ENCODE data around the gene OR2A25. TPM values are rescaled to one million over a fixed set of nuclear protein-coding genes. Genes with fewer than 3 reads are reported as not detected.

Gene OR2A25, protein sequence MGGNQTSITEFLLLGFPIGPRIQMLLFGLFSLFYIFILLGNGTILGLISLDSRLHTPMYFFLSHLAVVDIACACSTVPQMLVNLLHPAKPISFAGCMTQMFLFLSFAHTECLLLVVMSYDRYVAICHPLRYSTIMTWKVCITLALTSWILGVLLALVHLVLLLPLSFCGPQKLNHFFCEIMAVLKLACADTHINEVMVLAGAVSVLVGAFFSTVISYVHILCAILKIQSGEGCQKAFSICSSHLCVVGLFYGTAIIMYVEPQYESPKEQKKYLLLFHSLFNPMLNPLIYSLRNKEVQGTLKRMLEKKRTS
- total RNA-seq (2013), result not detected
- polyA plus RNA-seq (not detected), polyA minus RNA-seq (not detected in 2 replicates), total RNA-seq (0 to 0.30 (median 0) reads per million in 11 experiments)

DNA sequence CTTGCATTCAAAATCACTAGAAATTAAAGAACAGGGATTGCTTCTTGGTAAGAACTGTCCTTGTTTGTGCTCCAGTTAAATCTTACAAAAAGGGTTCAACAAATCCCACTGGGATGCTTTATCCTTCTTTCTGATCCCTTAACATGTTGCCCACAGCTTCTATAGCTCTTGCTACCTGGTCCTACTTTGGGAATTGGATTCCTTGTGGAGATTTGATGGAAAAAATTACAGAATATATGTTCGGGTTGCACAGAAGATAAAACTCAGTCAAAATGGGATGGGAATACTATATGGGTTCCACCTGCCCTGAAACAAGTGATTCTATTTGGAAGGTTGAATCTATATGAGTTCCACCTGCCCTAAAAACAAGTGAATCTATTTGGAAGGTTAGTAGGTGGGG lies at the start of gene OR2A25:
Gene OR2A25 (plus strand): TSS at position 301 of the 400 bp plus-strand sequence. CDS start 4,409 bp downstream, outside the sequence.
- no peak within 1 kb of the TSS for H3K9ac ChIP-seq (ENCODE audit: insufficient read depth, low read length, poor library complexity, severe bottlenecking)
- H3K27ac ChIP-seq (ENCODE audit: low read depth in 1 of 2, low read length in 2 of 2), result no peak within 1 kb of the TSS
- no peak within 1 kb of the TSS for H3K4me3 ChIP-seq (replicated peaks in 1 of 3; ENCODE audit: low read depth in 2 of 3, low read length in 3 of 3)
- Mint-ChIP-seq H3K4me3 (no peak within 1 kb of the TSS), H3K27me3 (ENCODE audit: low read depth in 3 of 3) (no peaks in the 10 kb centered on the region), H3K4me1 (no peaks in the 10 kb centered on the region), H3K27ac (no peak within 1 kb of the TSS), H3K36me3 (no peaks in the 10 kb centered on the region), H3K9me3 (peaks cover 0 to 4% (median 1%) of the 10 kb centered on the region in 7 donors)
- H3K9me3 ChIP-seq (replicated peaks in 1 of 2; ENCODE audit: control insufficient read depth in 1 of 2, insufficient read depth in 1 of 2, low read length in 2 of 2), result no peaks in the 10 kb centered on the region
- WGBS (ENCODE audit: insufficient coverage), result 82% methylated on average over 1 of the region's 1 CpG
- no peaks in the 10 kb centered on the region for H3K4me1 ChIP-seq (ENCODE audit: control insufficient read depth in 1 of 2, insufficient read depth in 2 of 2, low read length in 2 of 2)
- no peak for DNase-seq
- H4K20me1 ChIP-seq (ENCODE audit: insufficient read depth, low read length), result no peaks in the 10 kb centered on the region
- H2AFZ ChIP-seq (ENCODE audit: insufficient read depth, low read depth, low read length, poor library complexity, severe bottlenecking), result no peak within 1 kb of the TSS
- TF ChIP-seq, protein P1, sequence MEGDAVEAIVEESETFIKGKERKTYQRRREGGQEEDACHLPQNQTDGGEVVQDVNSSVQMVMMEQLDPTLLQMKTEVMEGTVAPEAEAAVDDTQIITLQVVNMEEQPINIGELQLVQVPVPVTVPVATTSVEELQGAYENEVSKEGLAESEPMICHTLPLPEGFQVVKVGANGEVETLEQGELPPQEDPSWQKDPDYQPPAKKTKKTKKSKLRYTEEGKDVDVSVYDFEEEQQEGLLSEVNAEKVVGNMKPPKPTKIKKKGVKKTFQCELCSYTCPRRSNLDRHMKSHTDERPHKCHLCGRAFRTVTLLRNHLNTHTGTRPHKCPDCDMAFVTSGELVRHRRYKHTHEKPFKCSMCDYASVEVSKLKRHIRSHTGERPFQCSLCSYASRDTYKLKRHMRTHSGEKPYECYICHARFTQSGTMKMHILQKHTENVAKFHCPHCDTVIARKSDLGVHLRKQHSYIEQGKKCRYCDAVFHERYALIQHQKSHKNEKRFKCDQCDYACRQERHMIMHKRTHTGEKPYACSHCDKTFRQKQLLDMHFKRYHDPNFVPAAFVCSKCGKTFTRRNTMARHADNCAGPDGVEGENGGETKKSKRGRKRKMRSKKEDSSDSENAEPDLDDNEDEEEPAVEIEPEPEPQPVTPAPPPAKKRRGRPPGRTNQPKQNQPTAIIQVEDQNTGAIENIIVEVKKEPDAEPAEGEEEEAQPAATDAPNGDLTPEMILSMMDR (IDR thresholded peaks at IDR 0.05), result no peak
- no peak within 1 kb of the TSS for H3K4me2 ChIP-seq (replicated peaks; ENCODE audit: extremely low read depth, low read length, poor library complexity, severe bottlenecking)
- no peaks in the 10 kb centered on the region for H3K27me3 ChIP-seq (ENCODE audit: control insufficient read depth in 2 of 2, insufficient read depth in 2 of 2, low read length in 2 of 2)
- intact Hi-C loops (cut with micrococcal nuclease), result no loop called here
- no peaks in the 10 kb centered on the region for H3K36me3 ChIP-seq (replicated peaks in 1 of 2; ENCODE audit: control insufficient read depth in 1 of 2, insufficient read depth in 2 of 2, low read length in 2 of 2)
- H3K79me2 ChIP-seq (ENCODE audit: insufficient read depth, low read length), result no peaks in the 10 kb centered on the region

DNA sequence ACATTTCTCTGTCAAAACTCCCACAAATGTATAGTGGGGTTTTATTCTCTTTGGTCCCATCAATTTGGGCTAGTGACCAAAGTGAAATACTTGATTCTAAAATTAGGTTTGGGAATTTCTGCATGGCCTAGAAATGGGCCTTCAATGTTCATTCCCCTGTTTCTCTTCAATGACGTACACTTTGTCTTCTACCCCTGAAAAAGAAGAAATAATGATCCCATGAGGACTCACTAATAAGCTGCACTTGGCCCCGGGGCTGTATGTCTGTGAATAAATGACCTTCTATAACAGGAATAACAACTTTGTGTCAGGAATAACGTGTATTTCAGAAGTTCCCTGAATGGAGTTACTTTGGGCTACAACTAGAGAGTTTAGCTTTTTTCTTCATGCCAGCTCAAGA lies 49.3 kb upstream of the OR2A25 start:
- no CpG with 5 or more reads among the region's 3 CpGs for WGBS (ENCODE audit: insufficient coverage)
- Histone ChIP-seq H3K36me3 (replicated peaks in 1 of 2; ENCODE audit: control insufficient read depth in 1 of 2, insufficient read depth in 2 of 2, low read length in 2 of 2) (no peaks in the 10 kb centered on the region), H3K27me3 (ENCODE audit: control insufficient read depth in 2 of 2, insufficient read depth in 2 of 2, low read length in 2 of 2) (no peaks in the 10 kb centered on the region), H3K4me3 (replicated peaks in 1 of 3; ENCODE audit: low read depth in 2 of 3, low read length in 3 of 3) (no peak overlapping the region), H3K79me2 (ENCODE audit: insufficient read depth, low read length) (no peaks in the 10 kb centered on the region), H2AFZ (ENCODE audit: insufficient read depth, low read depth, low read length, poor library complexity, severe bottlenecking) (no peak overlapping the region), H3K4me2 (replicated peaks; ENCODE audit: extremely low read depth, low read length, poor library complexity, severe bottlenecking) (no peak overlapping the region), H4K20me1 (ENCODE audit: insufficient read depth, low read length) (no peaks in the 10 kb centered on the region), H3K4me1 (ENCODE audit: control insufficient read depth in 1 of 2, insufficient read depth in 2 of 2, low read length in 2 of 2) (no peaks in the 10 kb centered on the region), H3K27ac (ENCODE audit: low read depth in 1 of 2, low read length in 2 of 2) (no peak overlapping the region), H3K9me3 (replicated peaks in 1 of 2; ENCODE audit: control insufficient read depth in 1 of 2, insufficient read depth in 1 of 2, low read length in 2 of 2) (no peaks in the 10 kb centered on the region), H3K9ac (ENCODE audit: insufficient read depth, low read length, poor library complexity, severe bottlenecking) (no peak overlapping the region)
- no peaks in the 10 kb centered on the region for H3K4me1 Mint-ChIP-seq
- no peaks in the 10 kb centered on the region for H3K36me3 Mint-ChIP-seq
- no peak overlapping the region for H3K4me3 Mint-ChIP-seq
- intact Hi-C loops (cut with micrococcal nuclease), result no loop called here
- peaks cover 0 to 2% (median 0%) of the 10 kb centered on the region in 7 donors for H3K9me3 Mint-ChIP-seq
- H3K27ac Mint-ChIP-seq, result no peak overlapping the region
- no peak for DNase-seq
- peaks cover 0 to 4% (median 0%) of the 10 kb centered on the region in 3 donors for H3K27me3 Mint-ChIP-seq (ENCODE audit: low read depth in 3 of 3)
- TF ChIP-seq, protein P1 (IDR thresholded peaks at IDR 0.05), result no peak
